HL-60 (cell line): ENCODE results near the gene PITPNC1.

Experiments
- GABPA ChIP-seq: IDR thresholded peaks from 2 replicates; pipeline ENCODE4 v1.6.1; 2012; ENCODE audit warnings: low read depth
- POLR2AphosphoS5 ChIP-seq: IDR thresholded peaks from 2 replicates; pipeline ENCODE4 v1.6.1; 2012; ENCODE audit warnings: low read depth
- SPI1 ChIP-seq: IDR thresholded peaks from 2 replicates; pipeline ENCODE4 v1.6.1; 2012; ENCODE audit warnings: low read depth, mild to moderate bottlenecking, borderline replicate concordance
- TF ChIP-seq, protein P1 (sequence below): IDR thresholded peaks from one replicate; pipeline ENCODE4 v1.5.1; 2011; ENCODE audit warnings: low read length, control low read depth, inconsistent platforms; ENCODE audit not compliant: insufficient read depth
- TF ChIP-seq, protein P2 (sequence below): IDR thresholded peaks from 2 replicates; pipeline ENCODE4 v1.6.1; 2012; ENCODE audit warnings: low read depth; ENCODE audit not compliant: insufficient replicate concordance

DNA sequence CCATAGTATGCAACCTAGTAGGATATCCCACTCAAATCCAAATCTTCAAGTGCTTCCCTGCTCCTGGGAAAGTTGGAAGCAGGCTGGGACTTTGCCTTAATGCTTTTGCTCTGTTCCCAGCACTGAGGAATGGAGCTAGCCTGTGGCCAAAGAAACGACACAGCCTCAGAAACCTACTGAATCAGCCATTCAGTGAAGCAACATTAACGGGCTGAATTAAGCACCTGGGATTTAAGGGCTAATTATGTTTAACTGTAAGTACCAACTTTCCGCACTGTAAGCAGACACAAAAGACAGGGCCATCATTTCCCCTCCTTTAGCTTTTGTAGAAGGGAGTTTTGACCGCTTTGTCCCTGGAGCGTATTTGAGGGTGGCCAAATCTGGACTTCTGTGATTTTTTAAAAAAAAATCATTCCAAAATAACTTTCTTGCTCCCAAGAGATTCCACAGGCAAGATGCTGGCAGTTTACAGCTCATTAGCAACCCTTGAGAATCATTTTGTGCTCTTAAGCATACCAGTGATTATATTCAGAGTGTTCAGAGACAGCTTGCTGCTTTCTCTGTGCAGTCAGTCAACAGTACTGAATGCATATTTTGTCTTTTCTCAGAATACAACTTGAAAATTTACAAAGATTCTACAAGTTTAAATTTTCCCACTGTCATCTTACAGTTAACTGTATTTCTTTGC is 323.1 kb downstream of the PITPNC1 start:
- TF ChIP-seq, protein P1, sequence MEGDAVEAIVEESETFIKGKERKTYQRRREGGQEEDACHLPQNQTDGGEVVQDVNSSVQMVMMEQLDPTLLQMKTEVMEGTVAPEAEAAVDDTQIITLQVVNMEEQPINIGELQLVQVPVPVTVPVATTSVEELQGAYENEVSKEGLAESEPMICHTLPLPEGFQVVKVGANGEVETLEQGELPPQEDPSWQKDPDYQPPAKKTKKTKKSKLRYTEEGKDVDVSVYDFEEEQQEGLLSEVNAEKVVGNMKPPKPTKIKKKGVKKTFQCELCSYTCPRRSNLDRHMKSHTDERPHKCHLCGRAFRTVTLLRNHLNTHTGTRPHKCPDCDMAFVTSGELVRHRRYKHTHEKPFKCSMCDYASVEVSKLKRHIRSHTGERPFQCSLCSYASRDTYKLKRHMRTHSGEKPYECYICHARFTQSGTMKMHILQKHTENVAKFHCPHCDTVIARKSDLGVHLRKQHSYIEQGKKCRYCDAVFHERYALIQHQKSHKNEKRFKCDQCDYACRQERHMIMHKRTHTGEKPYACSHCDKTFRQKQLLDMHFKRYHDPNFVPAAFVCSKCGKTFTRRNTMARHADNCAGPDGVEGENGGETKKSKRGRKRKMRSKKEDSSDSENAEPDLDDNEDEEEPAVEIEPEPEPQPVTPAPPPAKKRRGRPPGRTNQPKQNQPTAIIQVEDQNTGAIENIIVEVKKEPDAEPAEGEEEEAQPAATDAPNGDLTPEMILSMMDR: no peak
- no peak for TF ChIP-seq POLR2AphosphoS5
- TF ChIP-seq, protein P2, sequence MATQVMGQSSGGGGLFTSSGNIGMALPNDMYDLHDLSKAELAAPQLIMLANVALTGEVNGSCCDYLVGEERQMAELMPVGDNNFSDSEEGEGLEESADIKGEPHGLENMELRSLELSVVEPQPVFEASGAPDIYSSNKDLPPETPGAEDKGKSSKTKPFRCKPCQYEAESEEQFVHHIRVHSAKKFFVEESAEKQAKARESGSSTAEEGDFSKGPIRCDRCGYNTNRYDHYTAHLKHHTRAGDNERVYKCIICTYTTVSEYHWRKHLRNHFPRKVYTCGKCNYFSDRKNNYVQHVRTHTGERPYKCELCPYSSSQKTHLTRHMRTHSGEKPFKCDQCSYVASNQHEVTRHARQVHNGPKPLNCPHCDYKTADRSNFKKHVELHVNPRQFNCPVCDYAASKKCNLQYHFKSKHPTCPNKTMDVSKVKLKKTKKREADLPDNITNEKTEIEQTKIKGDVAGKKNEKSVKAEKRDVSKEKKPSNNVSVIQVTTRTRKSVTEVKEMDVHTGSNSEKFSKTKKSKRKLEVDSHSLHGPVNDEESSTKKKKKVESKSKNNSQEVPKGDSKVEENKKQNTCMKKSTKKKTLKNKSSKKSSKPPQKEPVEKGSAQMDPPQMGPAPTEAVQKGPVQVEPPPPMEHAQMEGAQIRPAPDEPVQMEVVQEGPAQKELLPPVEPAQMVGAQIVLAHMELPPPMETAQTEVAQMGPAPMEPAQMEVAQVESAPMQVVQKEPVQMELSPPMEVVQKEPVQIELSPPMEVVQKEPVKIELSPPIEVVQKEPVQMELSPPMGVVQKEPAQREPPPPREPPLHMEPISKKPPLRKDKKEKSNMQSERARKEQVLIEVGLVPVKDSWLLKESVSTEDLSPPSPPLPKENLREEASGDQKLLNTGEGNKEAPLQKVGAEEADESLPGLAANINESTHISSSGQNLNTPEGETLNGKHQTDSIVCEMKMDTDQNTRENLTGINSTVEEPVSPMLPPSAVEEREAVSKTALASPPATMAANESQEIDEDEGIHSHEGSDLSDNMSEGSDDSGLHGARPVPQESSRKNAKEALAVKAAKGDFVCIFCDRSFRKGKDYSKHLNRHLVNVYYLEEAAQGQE: no peak
- TF ChIP-seq GABPA: no peak
- no peak for TF ChIP-seq SPI1
